Ramos (cell line): ENCODE results near the gene PPP1R3C.

Experiments
- in situ Hi-C: fragments of 300-500 bp; cut with MboI; formaldehyde crosslinking; loops from one replicate; pipeline ENCODE4 v1.14.3; 2022; ENCODE audit warnings: low sequenced_read_pairs; ENCODE audit not compliant: unreplicated experiment

The PPP1R3C gene

GRCh38 chr10:91630625-91631024 lies 2.2 kb downstream of the PPP1R3C start:
- in situ Hi-C loops: no loop called here

- in situ Hi-C loops: no loop called here
Observed at GRCh38 chr10:91629715-91630549, 2.9 kb downstream of the PPP1R3C start.

DNA sequence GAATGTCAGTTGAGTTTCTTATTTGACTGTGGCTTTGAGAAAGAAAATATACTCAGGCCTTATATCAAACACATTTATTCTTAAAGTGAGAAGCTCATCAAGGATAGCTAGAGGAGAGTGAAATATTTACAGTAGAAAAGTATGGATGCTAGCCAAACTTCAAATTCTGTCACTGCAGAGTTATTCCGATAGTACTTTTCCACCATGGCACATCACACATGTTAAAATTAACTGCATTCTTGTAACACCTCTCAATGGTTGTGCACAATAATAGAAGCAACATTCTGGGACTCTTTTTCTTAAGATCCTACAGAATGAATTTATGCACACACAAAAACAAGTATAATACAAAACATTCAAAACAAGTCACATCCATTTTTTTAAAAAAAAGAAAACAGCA lies 4.5 kb downstream of the PPP1R3C start:
- in situ Hi-C loops: no loop called here

- in situ Hi-C loops: no loop called here
Observed at GRCh38 chr10:91627344-91628102, 5.3 kb downstream of the PPP1R3C start.

DNA sequence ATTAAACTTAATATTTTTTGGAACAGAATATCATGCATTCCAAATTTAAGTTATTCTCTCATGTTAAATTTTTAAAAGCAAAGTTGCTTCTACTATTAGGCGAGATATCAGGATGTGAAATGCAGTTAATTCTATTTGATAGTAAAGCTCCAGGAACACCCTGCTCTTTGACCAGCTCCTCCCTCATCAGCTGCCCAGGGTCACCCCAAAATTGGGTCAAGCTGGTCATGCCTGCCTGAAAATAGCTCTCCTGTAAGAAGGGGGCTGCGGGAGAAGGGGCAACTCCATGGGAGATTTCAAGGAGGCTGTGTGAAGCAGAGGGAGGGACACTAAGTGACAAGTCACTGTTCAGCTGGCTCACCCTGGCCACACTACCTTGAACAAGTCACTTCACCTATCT lies 5.9 kb downstream of the PPP1R3C start:
- in situ Hi-C loops: no loop called here

GRCh38 chr10:91624633-91625032 lies 8.2 kb downstream of the PPP1R3C start:
- in situ Hi-C loops: no loop called here

- in situ Hi-C loops: no loop called here
Observed at GRCh38 chr10:91622601-91623000, 10.3 kb downstream of the PPP1R3C start.

GRCh38 chr10:91621483-91622113 lies 11.3 kb downstream of the PPP1R3C start:
- in situ Hi-C loops: no loop called here

GRCh38 chr10:91617072-91617609 lies 15.7 kb downstream of the PPP1R3C start:
- in situ Hi-C loops: no loop called here

GRCh38 chr10:91616137-91616536 lies 16.7 kb downstream of the PPP1R3C start:
- in situ Hi-C loops: no loop called here

- in situ Hi-C loops: no loop called here
Observed at GRCh38 chr10:91614225-91614624, 18.6 kb downstream of the PPP1R3C start.

GRCh38 chr10:91613411-91614187 lies 19.3 kb downstream of the PPP1R3C start:
- in situ Hi-C loops: no loop called here

DNA sequence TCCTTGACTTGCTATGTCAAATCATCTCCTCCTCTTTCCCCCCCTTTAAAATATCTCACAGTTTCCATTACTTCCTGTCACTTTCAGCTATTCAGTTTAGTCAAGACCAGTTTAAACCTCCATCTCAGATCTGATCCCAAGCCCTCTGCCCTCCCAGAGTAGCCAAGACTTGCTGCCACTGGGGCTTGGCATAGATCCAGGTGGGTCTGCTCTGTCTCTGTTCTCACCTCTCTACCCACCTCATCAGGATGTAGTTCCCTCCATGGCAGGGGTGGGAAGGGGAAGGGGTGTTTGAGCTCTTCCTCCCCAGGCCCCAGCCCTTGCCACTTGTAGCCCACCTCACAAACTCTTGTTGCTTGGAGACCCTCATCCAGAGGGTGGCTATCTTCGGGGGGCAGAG lies 22.0 kb downstream of the PPP1R3C start:
- in situ Hi-C loops: no loop called here

DNA sequence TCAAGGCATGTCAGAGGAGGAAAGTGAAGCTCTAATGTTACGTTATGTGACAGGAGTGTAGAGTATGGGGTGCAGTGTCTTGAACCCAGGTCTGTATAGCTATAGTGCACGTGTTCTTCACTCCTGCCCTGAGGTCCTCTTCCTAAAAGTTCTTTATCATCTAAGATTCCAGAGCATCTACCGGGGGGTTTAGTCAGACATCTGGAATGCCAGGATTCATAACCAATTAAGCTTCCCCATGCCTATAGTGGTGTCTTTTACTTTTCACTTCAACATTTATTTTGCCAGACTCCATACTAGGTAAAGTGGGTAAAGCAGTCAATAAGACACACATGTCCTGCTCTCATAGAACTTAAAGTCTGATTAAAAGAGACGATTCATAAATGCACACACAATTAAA lies 22.4 kb downstream of the PPP1R3C start:
- in situ Hi-C loops: no loop called here

DNA sequence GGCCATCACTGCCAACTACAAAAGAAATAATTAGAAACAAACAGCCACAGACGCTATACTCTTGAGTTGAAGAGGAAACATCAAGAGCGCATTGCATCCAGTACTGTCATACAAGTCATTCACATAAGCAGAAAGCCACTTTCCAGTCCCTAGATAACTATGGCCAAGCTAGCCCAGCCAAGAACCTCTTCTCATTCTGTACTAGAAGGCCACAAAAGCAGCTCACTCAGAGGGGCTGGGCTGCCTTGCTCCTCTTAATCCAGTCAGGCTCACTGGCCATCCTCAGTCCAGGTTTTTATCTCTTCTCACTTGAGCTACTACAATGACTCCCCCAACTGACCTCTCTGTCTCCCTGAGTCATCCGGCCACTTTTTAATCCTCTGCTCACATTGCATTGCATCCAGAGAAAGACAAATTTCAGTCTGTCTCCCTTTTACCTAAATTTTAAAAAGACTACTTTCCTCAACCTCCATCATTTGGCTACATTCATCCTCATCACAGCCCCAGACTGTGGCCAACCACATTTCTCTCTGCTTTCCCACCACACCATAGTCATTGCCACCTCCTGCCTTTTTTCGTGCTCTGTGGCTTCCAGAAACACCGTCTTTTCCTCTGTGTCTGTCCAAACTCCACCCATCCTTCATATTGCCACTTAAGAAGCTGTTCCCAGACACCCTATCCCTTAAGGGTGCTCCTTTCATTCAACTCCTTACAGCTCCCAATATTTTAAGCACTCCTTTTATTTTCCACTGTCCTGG lies 25.0 kb downstream of the PPP1R3C start:
- in situ Hi-C loops: no loop called here

GRCh38 chr10:91605968-91606367 lies 26.9 kb downstream of the PPP1R3C start:
- in situ Hi-C loops: no loop called here

DNA sequence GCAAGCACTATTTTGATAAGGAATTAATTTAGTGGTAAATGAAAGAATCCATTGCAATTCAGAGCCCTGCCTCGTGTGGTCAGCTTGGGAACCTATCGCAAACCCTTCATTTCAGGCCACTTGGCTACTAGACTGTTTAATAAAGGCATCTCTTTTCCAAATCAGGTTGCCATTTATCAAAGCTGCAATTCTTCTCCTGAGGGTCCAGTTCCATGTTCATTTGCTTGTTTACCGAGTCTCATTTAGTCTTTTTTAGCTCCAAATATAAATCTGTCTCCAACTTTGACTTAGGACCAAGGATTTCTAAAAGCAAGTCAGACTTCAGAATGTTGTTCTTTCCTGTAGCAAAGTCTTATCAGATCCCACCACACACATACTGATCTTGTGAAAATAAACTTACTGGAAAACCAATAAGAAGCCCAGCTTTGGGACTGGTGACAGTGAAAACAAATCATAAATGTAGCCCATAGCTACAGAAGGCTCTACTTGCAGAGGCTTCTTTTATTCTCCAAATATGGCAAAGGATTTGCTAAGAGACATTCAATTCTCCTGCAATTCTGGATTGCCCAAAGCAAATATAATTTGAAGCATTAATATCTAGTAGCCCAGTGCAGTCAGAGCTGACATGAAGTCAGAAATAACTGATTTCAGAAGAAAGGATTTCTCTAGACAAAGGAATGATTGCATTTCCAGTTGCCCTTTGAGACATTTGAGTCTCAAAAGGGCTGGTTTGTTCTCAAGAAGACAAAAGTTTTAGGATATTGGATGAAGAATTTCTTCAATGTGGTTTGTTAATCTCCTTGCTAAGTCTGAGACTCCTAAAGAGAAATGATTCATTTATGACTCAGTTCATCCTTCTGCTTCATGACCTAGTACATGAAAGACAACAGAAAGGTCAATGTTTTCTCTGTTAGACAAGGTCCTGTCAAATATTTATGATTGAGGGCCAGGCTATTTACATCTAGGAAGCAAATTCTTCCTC lies 28.0 kb downstream of the PPP1R3C start:
- in situ Hi-C loops: no loop called here

DNA sequence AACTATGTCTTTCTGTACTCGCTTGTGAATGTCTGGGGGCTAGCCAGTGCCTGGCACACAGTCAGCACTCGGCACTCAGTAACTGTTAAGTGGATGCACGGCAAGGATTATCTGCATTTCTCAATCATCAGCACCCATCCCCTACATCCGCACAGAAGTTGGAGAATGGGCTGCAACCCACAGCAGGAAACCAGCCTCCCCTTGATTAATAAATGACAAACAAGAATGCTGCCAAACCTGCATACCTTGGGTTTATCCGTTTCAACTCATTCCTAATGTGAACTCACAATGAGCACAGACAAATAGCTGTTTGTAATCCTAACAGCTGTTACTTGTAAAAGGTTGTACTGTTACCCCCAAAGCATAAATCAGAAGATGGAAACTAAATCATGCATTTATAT lies 28.9 kb downstream of the PPP1R3C start:
- in situ Hi-C loops: no loop called here
